Activated CD4-positive, alpha-beta T cell treated with anti-CD3 and anti-CD28 coated beads, Interleukin-2, amount 10 ng/mL, durations not matched to agents 7 days and 5 days (primary cell): Measurements from ENCODE around the gene OBP2B. TPM values are rescaled to one million over a fixed set of nuclear protein-coding genes. Genes with fewer than 3 reads are reported as not detected.

Experiments
- CTCF ChIA-PET: fragments of 350-600 bp; sonication (Branson Sonifier 250); formaldehyde crosslinking; loops from one replicate; lab custom pipeline; 2021; ENCODE audit warnings: antibody characterized with exemption; lab: Charles Lee
- POLR2A ChIA-PET: fragments of 350-600 bp; sonication (Branson Sonifier 250); formaldehyde crosslinking; loops from one replicate; lab custom pipeline; 2021; ENCODE audit warnings: antibody characterized with exemption; lab: Charles Lee
- DNase-seq: peaks from one replicate; pipeline ENCODE4 v3.0.0-alpha.2; 2020
- H3K27ac Mint-ChIP-seq: one replicate; pipeline ENCODE4 v1.8.0; 2021; ENCODE audit warnings: mild to moderate bottlenecking, moderate library complexity, mixed read lengths
- H3K27me3 Mint-ChIP-seq: one replicate; pipeline ENCODE4 v1.8.0; 2021; ENCODE audit warnings: mixed read lengths
- H3K36me3 Mint-ChIP-seq: one replicate; pipeline ENCODE4 v1.8.0; 2021; ENCODE audit warnings: low read depth, mixed read lengths
- H3K4me1 Mint-ChIP-seq: one replicate; pipeline ENCODE4 v1.8.0; 2021; ENCODE audit warnings: mixed read lengths
- H3K4me3 Mint-ChIP-seq: one replicate; pipeline ENCODE4 v1.8.0; 2021; ENCODE audit warnings: mild to moderate bottlenecking, moderate library complexity, mixed read lengths
- H3K9me3 Mint-ChIP-seq: one replicate; pipeline ENCODE4 v1.8.0; 2021; ENCODE audit warnings: mixed read lengths
- total RNA-seq, 2 experiments: library from RNA; stranded (reverse); gene quantifications; one replicate each; pipeline ENCODE4 v1.2.3, GENCODE V29; 2021

Gene OBP2B
- total RNA-seq, 2 experiments from 2014 or later, result not detected

DNA sequence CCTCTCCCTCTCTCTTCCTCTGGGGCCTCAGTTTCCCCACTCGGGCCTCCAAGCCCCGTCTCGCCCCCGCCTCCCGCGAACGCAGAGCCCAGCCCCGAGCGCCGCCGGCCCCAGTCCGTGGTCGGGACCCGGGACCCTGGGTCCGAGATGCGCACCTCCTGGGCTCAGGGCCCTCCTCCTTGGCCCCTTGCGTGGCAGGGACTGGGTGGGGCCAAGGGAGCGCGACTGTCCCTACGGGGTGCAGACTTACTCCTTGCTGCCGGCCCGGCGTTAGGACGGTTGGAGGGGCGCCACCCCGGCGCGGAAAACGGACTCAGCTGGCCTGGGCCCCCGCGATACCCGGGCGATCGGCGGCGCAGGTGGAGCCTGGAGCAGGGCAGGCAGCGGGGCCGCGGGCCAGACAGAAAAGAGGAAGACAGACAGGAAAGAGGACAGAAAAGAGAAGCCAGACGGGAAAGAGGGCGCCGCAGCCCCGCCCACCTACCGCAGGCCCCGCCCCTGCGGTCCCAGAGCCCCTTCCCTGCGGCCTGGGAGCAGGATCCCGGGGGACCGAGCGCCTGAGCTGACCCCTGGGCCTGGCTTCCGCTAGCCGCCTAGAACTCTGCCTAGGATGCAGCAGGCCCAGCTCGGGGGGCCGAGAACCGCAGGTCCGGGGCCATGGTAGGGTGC, 45.4 kb downstream of the OBP2B start, which contains the start of gene GBGT1:
Gene GBGT1, minus strand, starts transcription at position 411 of the 669 bp plus-strand sequence. CDS start 1,502 bp downstream, outside the sequence.
- Mint-ChIP-seq H3K4me1 (peaks cover 7% of the 10 kb centered on the region), H3K27me3 (peaks cover 5% of the 10 kb centered on the region), H3K27ac (peak within 1 kb of the TSS; percentile 41), H3K36me3 (no peaks in the 10 kb centered on the region), H3K4me3 (peak within 1 kb of the TSS; percentile 72), H3K9me3 (no peaks in the 10 kb centered on the region)
- ChIA-PET CTCF (no interaction called here), POLR2A (no interaction called here)
- peak; percentile 29 for DNase-seq

- ChIA-PET POLR2A (no interaction called here), CTCF (no interaction called here)
- Mint-ChIP-seq H3K36me3 (no peaks in the 10 kb centered on the region), H3K9me3 (no peaks in the 10 kb centered on the region), H3K4me1 (peaks cover 7% of the 10 kb centered on the region), H3K27me3 (peaks cover 5% of the 10 kb centered on the region), H3K27ac (no peak overlapping the region), H3K4me3 (no peak overlapping the region)
- DNase-seq, result no peak
Observed at GRCh38 chr9:133162861-133163503, 46.1 kb downstream of the OBP2B start.

DNA sequence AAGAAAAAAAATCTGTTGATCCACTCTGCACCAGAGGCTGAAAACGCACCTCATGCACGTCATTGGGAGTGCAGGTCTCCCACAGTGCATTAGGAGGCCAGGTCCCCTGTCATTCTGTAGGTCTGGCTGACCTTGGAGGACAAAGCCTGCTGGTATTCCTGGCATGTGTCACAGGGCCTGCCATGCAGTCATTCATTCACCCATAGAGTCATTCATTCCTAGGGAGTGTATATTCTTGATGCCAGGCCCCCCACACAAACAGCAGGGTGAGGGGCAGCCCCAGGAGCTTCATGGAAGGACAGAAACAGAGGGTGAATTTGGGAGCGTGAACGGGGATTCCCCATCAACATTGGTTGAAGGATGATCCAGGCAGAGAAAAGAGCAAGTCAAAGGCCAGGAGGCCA, 47.5 kb downstream of the OBP2B start:
- no peak for DNase-seq
- Mint-ChIP-seq H3K27ac (no peak overlapping the region), H3K4me1 (peaks cover 7% of the 10 kb centered on the region), H3K4me3 (peak overlapping the region; percentile 7), H3K27me3 (peaks cover 5% of the 10 kb centered on the region), H3K9me3 (no peaks in the 10 kb centered on the region), H3K36me3 (no peaks in the 10 kb centered on the region)
- CTCF ChIA-PET, result interaction anchor here (1.2 to 2.0 kb wide), 2 partner anchors 10 to 28 kb away, joined by 5 to 7 read pairs; no protein-coding TSS in a partner anchor
- POLR2A ChIA-PET, result no interaction called here

DNA sequence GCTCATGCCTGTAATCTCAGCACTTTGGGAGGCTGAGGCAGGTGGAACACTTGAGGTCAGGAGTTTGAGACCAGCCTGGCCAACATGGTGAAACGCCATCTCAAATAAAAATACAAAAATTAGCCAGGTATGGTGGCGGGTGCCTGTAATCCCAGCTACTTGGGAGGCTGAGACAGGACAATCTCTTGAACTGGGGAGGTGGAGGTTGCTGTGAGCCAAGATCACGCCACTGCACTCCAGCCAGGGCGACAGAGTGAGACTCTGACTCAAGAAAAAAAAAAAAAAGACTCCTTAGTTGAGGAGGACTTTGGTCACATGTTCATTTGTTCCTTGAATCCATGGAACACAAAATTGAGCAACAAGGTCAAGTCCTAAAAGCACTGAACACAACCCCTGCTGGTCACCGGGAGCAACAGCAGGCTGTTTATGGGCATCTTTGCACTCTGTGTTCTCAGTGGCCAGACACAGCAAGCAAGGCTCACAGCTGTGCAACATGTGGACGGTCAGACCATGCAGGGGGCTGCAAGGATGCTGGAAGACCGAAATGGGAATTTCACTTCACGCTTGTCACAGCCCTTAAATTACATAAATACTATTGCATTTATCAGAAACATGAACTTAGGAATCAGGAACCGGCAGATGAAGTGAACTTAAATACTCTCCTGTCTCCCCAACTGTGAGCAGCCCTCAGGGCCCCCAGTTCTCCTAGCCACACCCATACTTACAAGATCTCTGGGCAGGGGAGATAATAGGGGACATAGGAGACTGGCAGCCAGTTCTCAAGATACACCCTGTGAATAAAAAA, 48.1 kb downstream of the OBP2B start:
- Mint-ChIP-seq H3K36me3 (no peaks in the 10 kb centered on the region), H3K27me3 (peaks cover 4% of the 10 kb centered on the region), H3K27ac (no peak overlapping the region), H3K4me3 (no peak overlapping the region), H3K4me1 (peaks cover 7% of the 10 kb centered on the region), H3K9me3 (no peaks in the 10 kb centered on the region)
- POLR2A ChIA-PET, result no interaction called here
- CTCF ChIA-PET, result interaction anchor here (0.7 to 2.0 kb wide), 5 partner anchors 9 to 1151 kb away, joined by 3 to 7 read pairs (median 4); no protein-coding TSS in a partner anchor
- DNase-seq, result peak; percentile 60

GRCh38 chr9:133158695-133159094, 50.4 kb downstream of the OBP2B start:
- no peak overlapping the region for H3K4me3 Mint-ChIP-seq
- ChIA-PET CTCF (interaction anchor here (0.6 to 4.3 kb wide), 12 partner anchors 9 to 122 kb away, joined by 3 to 15 read pairs (median 4); no protein-coding TSS in a partner anchor), POLR2A (interaction anchor here (0.6 to 0.7 kb wide), 3 partner anchors 9 to 87 kb away, joined by 3 to 6 read pairs (median 5); no protein-coding TSS in a partner anchor)
- H3K9me3 Mint-ChIP-seq, result no peaks in the 10 kb centered on the region
- peaks cover 7% of the 10 kb centered on the region for H3K4me1 Mint-ChIP-seq
- DNase-seq, result no peak
- no peak overlapping the region for H3K27ac Mint-ChIP-seq
- peaks cover 3% of the 10 kb centered on the region for H3K27me3 Mint-ChIP-seq
- H3K36me3 Mint-ChIP-seq, result no peaks in the 10 kb centered on the region

Other genes with a start within 250 kb of the OBP2B start
- gene GFI1B, start 230.6 kb downstream of the OBP2B start, total RNA-seq, result not detected
- 10 to 100 TPM; 75.1 to 87.9 TPM for gene GTF3C5, start 178.3 kb downstream of the OBP2B start, total RNA-seq
- gene CEL, start 147.3 kb downstream of the OBP2B start, total RNA-seq, result 1 to 10 TPM; 2.8 to 3.5 TPM
- gene RALGDS, start 88.0 kb downstream of the OBP2B start, total RNA-seq, result 10 to 100 TPM; 79.1 to 92.3 TPM
- gene GBGT1, start 45.3 kb downstream of the OBP2B start, total RNA-seq, result 1 to 10 TPM; 2.4 to 2.7 TPM
- gene ABO, start 66.0 kb upstream of the OBP2B start, total RNA-seq, result under 1 TPM; 0.27 to 0.56 TPM
- 10 to 100 TPM; 14.2 to 17.3 TPM for gene SURF6, start 126.9 kb upstream of the OBP2B start, total RNA-seq
- 10 to 100 TPM; 25.6 to 27.2 TPM for gene MED22, start 138.9 kb upstream of the OBP2B start, total RNA-seq
- gene RPL7A, start 139.0 kb upstream of the OBP2B start, total RNA-seq, result 1,000 to 10,000 TPM; 1,880 to 1,928 TPM
- gene SURF1, start 147.2 kb upstream of the OBP2B start, total RNA-seq, result 10 to 100 TPM; 39.4 to 48.9 TPM
- 10 to 100 TPM; 14.8 to 16.0 TPM for gene SURF2, start 147.3 kb upstream of the OBP2B start, total RNA-seq
- gene SURF4, start 166.8 kb upstream of the OBP2B start, total RNA-seq, result 100 to 1,000 TPM; 147 to 164 TPM
- gene STKLD1, start 167.1 kb upstream of the OBP2B start, total RNA-seq, result 1 to 10 TPM in 1 of 2 experiments, under 1 TPM in 1; 0.65 to 2.0 TPM
- gene REXO4, start 208.8 kb upstream of the OBP2B start, total RNA-seq, result 10 to 100 TPM; 21.2 to 24.1 TPM
- 1 to 10 TPM; 2.3 to 3.0 TPM for gene ADAMTS13, start 213.1 kb upstream of the OBP2B start, total RNA-seq